ENCODE measurements around the gene AMHR2.

Gene AMHR2

GRCh38 chr12:53480491-53481442, 57.1 kb downstream of the AMHR2 start:
- H3K4me2 ChIP-seq (ENCODE audit: low read length) = no peak overlapping the region
- H3K4me1 ChIP-seq (ENCODE audit: low read length) = 0 out of 2 replicates have a peak, but pooled peaks cover 4% of the 10 kb centered on the region
- H3K27ac ChIP-seq (ENCODE audit: low read length) = no peak overlapping the region
- peaks cover 60% of the 10 kb centered on the region for H3K36me3 ChIP-seq (replicated peaks; ENCODE audit: low read depth, low read length)
- H3K9ac ChIP-seq (ENCODE audit: low read length) = no peak overlapping the region
- H3K27me3 ChIP-seq (ENCODE audit: low read depth, low read length) = no peaks in the 10 kb centered on the region
- TF ChIP-seq EZH2phosphoT487 (IDR thresholded peaks at IDR 0.05; ENCODE audit: low read depth) = no peak
- TF ChIP-seq CTCF (IDR thresholded peaks at IDR 0.05; ENCODE audit: low read depth, low read length) = no peak
- peaks cover 22% of the 10 kb centered on the region for H3K79me2 ChIP-seq (ENCODE audit: low read length)
- H2AFZ ChIP-seq (ENCODE audit: low read depth, low read length) = no peak overlapping the region
- H3K9me3 ChIP-seq (ENCODE audit: insufficient read depth, low read length) = no peaks in the 10 kb centered on the region
- H3K4me3 ChIP-seq (ENCODE audit: low read length) = no peak overlapping the region
- peaks cover 59% of the 10 kb centered on the region for H4K20me1 ChIP-seq (ENCODE audit: insufficient read depth, low read length)

Measured in OCI-LY3 (cell line).